Neural progenitor cell (in vitro differentiated cells): Measurements from ENCODE around the gene JCAD.

Experiments
- EZH2 ChIP-seq: fragments of 200-600 bp; sonication (generic); IDR thresholded peaks from 2 replicates; pipeline ENCODE4 v1.6.1; 2017; ENCODE audit warnings: antibody characterized with exemption, mild to moderate bottlenecking, moderate library complexity
- EZH2phosphoT487 ChIP-seq: fragments of 200-600 bp; sonication (generic); IDR thresholded peaks from 2 replicates; pipeline ENCODE4 v1.6.1; 2017; ENCODE audit warnings: antibody characterized with exemption
- TF ChIP-seq, protein P1 (sequence below): fragments of 200-600 bp; sonication (generic); IDR thresholded peaks from 2 replicates; pipeline ENCODE4 v1.5.1; 2017; ENCODE audit warnings: antibody characterized with exemption, mild to moderate bottlenecking

DNA sequence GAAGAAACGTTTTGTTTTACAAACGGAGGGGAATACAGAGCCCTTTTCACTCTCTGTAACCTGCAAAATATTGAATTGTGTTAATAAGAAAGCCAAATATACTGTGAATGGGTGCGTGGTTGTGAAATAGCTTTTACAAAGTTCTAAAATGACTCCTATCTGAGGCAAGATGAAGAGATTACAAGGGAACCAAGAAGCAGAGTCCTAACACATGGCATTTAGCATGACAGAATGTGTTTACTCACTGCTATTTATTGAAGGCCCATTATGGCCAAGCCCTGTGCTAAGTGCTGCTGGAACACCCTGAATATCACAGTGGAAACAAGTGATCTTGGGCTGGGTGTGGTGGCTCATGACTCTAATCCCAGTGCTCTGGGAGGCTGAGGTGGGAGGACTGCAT is 12.9 kb downstream of the JCAD start:
- TF ChIP-seq, protein P1, sequence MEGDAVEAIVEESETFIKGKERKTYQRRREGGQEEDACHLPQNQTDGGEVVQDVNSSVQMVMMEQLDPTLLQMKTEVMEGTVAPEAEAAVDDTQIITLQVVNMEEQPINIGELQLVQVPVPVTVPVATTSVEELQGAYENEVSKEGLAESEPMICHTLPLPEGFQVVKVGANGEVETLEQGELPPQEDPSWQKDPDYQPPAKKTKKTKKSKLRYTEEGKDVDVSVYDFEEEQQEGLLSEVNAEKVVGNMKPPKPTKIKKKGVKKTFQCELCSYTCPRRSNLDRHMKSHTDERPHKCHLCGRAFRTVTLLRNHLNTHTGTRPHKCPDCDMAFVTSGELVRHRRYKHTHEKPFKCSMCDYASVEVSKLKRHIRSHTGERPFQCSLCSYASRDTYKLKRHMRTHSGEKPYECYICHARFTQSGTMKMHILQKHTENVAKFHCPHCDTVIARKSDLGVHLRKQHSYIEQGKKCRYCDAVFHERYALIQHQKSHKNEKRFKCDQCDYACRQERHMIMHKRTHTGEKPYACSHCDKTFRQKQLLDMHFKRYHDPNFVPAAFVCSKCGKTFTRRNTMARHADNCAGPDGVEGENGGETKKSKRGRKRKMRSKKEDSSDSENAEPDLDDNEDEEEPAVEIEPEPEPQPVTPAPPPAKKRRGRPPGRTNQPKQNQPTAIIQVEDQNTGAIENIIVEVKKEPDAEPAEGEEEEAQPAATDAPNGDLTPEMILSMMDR: no peak
- TF ChIP-seq EZH2phosphoT487: no peak
- TF ChIP-seq EZH2: no peak
